Calu3 (cell line): ENCODE measurements around the gene PIP4K2C. TPM values are rescaled to one million over a fixed set of nuclear protein-coding genes. Genes with fewer than 3 reads are reported as not detected.

ENCODE experiments used
- BruUV-seq: library from RNA; stranded (reverse); fragments of 400-500 nt; replicated peaks from 2 replicates; lab custom pipeline; 2021; lab: Mats Ljungman, UMichigan
- CTCF ChIA-PET: fragments of 300-600 bp; sonication (Branson Sonifier 250); formaldehyde crosslinking; loops from one replicate; lab custom pipeline; 2022; ENCODE audit warnings: antibody characterized with exemption; lab: Charles Lee
- DNase-seq: peaks from one replicate; pipeline ENCODE4 v3.0.0; 2022
- H3K27ac Mint-ChIP-seq: one replicate; pipeline ENCODE4 v1.8.0; 2022; ENCODE audit warnings: mixed read lengths; ENCODE audit not compliant: unreplicated experiment
- H3K27me3 Mint-ChIP-seq: one replicate; pipeline ENCODE4 v1.8.0; 2022; ENCODE audit warnings: mixed read lengths; ENCODE audit not compliant: unreplicated experiment
- H3K36me3 Mint-ChIP-seq: one replicate; pipeline ENCODE4 v1.8.0; 2022; ENCODE audit warnings: mild to moderate bottlenecking, moderate library complexity, mixed read lengths; ENCODE audit not compliant: insufficient read depth, unreplicated experiment
- H3K4me1 Mint-ChIP-seq: one replicate; pipeline ENCODE4 v1.8.0; 2022; ENCODE audit warnings: mild to moderate bottlenecking, low read depth, mixed read lengths; ENCODE audit not compliant: unreplicated experiment
- H3K4me3 Mint-ChIP-seq: one replicate; pipeline ENCODE4 v1.8.0; 2022; ENCODE audit warnings: mild to moderate bottlenecking, low read depth, moderate library complexity, mixed read lengths; ENCODE audit not compliant: unreplicated experiment
- H3K9me3 Mint-ChIP-seq: one replicate; pipeline ENCODE4 v1.8.0; 2022; ENCODE audit warnings: low read depth, mixed read lengths; ENCODE audit not compliant: unreplicated experiment
- intact Hi-C: fragments of 100-400 bp; cut with micrococcal nuclease; formaldehyde crosslinking; loops from one replicate; pipeline ENCODE4 v1.10.0; 2022; ENCODE audit not compliant: unreplicated experiment
- total RNA-seq: library from RNA; stranded (reverse); gene quantifications from 2 replicates; pipeline ENCODE4 v1.2.3, GENCODE V29; 2022
- TF ChIP-seq, protein P1 (sequence below): fragments of 200-600 bp; IDR thresholded peaks from one replicate; pipeline ENCODE4 v1.8.0; 2022; ENCODE audit warnings: antibody characterized with exemption; ENCODE audit not compliant: unreplicated experiment

Gene PIP4K2C
- total RNA-seq, 1 experiment from 2014 or later = 66.3 TPM

DNA sequence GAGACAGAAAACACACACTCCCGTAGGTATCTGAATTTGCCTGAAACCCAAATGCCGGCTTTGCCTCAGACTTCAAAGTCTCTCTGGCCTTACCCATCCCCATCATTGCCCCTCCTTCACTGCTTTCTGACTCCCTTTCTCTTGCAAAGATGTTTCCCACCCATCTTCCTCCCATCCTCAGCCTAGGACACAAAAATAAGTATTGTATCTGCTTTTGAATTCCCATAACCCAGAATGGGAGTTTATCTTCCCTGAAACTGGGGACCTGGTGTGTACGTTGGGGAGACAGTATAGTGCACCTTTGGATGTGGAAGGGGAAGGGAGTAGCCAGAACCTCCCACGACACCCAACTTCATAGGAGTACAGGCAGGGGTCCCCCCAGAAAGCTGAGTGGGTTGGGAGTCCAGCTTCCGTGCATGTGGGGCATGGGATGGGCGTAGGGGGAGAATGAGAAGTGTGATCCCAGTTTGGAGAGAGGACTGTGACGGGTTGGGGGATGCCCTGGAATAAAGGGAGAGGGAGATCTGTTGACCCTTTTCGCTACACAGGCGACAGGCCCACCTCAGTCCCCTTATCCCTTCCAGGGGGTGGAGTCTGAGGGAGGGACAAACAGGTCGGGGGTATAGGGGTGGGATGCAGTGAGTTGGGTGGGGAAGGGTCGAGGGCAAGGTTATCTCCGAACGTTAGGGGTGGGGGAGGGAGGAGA is 41.6 kb upstream of the PIP4K2C start:
- Mint-ChIP-seq H3K27ac (no peak overlapping the region), H3K4me3 (no peak overlapping the region)

DNA sequence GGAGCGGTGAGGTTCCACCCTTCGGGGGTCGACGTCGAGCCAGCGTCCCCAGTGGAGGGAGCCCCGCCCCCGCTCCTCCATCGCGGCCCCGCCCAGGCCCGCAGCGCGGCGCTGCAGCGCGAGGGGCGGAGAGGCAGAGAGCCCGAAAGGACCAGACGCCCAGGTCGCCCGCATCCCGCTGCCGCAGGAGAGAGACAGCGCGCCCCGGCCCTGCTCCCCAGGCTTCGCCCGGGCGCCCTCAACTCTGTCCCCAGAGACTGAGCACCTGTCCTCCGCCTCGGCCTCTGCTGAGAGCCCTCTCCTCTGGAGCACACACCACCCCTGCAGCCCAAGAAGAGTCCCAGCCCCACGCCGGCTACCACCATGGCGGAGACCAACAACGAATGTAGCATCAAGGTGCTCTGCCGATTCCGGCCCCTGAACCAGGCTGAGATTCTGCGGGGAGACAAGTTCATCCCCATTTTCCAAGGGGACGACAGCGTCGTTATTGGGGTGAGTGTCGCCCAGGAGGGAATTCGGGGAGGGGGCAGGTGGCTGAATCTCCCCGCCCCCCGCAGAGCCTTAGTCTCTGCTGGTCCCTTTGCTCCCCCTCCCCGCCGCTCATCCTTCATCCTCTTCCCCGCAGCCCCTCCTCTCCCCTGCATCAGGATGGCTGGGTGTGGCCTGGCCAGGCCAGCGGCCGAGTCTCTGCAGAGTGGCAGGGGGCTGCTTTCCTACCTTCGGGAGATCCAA is 40.9 kb upstream of the PIP4K2C start, which contains the start of gene KIF5A:
Gene KIF5A (plus strand): TSS at position 136 of the 732 bp plus-strand sequence. CDS start 228 bp downstream, at position 364.
- no peaks in the 10 kb centered on the region for H3K9me3 Mint-ChIP-seq
- CTCF ChIA-PET = no interaction called here
- no peak within 1 kb of the TSS for H3K27ac Mint-ChIP-seq
- H3K36me3 Mint-ChIP-seq = peaks cover 23% of the 10 kb centered on the region
- H3K4me3 Mint-ChIP-seq = no peak within 1 kb of the TSS
- H3K4me1 Mint-ChIP-seq = peaks cover 28% of the 10 kb centered on the region
- TF ChIP-seq, protein P1, sequence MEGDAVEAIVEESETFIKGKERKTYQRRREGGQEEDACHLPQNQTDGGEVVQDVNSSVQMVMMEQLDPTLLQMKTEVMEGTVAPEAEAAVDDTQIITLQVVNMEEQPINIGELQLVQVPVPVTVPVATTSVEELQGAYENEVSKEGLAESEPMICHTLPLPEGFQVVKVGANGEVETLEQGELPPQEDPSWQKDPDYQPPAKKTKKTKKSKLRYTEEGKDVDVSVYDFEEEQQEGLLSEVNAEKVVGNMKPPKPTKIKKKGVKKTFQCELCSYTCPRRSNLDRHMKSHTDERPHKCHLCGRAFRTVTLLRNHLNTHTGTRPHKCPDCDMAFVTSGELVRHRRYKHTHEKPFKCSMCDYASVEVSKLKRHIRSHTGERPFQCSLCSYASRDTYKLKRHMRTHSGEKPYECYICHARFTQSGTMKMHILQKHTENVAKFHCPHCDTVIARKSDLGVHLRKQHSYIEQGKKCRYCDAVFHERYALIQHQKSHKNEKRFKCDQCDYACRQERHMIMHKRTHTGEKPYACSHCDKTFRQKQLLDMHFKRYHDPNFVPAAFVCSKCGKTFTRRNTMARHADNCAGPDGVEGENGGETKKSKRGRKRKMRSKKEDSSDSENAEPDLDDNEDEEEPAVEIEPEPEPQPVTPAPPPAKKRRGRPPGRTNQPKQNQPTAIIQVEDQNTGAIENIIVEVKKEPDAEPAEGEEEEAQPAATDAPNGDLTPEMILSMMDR = no peak
- BruUV-seq = no TSS peak
- DNase-seq = no peak
- H3K27me3 Mint-ChIP-seq = peaks cover 76% of the 10 kb centered on the region
- intact Hi-C loops = no loop called here

More for the DNA sequence above, 41.6 kb upstream of the PIP4K2C start:
- H3K9me3 Mint-ChIP-seq = no peaks in the 10 kb centered on the region
- H3K36me3 Mint-ChIP-seq = peaks cover 23% of the 10 kb centered on the region
- BruUV-seq = no TSS peak
- no peak for DNase-seq
- intact Hi-C loops = no loop called here
- TF ChIP-seq, protein P1 = no peak
- CTCF ChIA-PET = no interaction called here
- H3K27me3 Mint-ChIP-seq = peaks cover 69% of the 10 kb centered on the region
- H3K4me1 Mint-ChIP-seq = peaks cover 33% of the 10 kb centered on the region

DNA sequence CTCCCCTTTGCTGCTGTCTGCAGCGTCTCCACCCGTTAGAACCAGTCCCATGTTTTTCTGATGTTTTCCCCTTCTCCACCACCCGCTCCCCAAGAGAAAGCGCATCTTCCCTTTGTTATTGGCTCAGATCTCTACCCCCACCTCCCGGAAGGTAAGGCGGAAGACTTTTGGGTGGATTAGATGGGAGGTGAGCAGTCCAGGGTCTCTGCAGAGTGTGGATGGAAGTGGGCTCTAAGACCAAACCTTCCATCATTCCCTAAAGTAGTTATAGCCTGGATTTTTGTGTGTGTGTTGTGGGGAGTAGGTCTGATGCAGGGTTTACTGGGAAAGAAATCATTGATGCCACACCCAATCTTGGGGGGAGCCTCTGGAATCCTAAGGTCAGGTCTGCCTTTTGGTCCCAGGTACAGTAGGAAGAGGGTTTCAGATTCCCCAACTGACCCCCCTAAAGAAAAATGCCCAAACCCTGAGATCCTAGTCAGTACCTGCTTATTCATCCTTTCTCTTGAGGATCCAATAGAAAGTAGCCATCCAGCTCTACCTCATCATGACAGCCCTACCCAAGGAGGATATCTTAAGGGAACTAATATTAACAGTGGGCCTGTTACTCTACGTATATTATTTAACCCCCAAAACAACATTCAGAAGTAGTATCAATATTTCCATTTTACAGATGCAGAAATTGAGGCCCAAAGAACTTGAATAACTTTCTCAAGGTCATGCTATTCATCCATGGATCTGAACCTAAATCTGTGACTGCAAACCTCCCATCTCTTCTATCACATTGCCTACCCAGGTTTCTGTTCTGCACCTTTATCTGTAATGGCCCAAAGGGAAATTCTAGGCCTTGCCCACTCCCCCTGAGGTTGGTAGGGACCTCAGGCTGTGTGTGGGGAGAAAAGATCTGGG is 40.1 kb upstream of the PIP4K2C start:
- H3K4me1 Mint-ChIP-seq = peaks cover 20% of the 10 kb centered on the region
- BruUV-seq = no TSS peak
- TF ChIP-seq, protein P1 = no peak
- peaks cover 76% of the 10 kb centered on the region for H3K27me3 Mint-ChIP-seq
- no peak overlapping the region for H3K4me3 Mint-ChIP-seq
- no peak for DNase-seq
- peaks cover 15% of the 10 kb centered on the region for H3K36me3 Mint-ChIP-seq
- H3K9me3 Mint-ChIP-seq = no peaks in the 10 kb centered on the region
- CTCF ChIA-PET = no interaction called here
- no peak overlapping the region for H3K27ac Mint-ChIP-seq
- intact Hi-C loops = no loop called here

DNA sequence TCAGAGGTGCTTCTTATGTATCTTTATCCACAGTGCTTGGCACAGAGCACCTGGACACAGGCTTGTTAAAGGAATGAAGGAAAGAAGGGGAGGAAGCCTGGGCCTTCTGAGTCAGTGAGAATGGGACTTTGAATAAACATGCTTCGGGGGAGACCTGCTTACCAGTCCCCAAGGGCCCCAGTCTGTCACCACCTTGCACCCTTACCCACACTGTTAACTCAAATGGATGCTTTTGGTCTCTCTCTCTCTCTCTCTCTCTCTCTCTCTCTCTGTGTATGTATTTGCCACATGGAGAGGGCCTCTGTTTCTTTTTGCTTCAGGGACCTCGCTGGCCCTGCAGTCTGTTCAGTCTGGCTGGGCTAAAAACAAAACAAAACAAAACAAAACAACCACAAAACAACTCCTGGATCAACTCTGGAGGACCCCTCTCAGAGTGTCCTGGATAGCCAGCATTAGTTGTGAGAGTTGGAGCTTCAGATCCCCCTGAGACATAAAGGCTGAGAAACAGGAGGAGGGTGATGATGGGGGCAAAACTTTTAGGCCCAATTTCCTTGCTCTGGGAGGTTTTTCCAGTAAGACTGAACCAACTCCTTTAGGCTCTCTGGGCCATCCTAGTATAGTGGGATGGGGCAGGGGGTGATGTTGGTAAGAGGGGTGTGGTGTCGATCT is 39.2 kb upstream of the PIP4K2C start:
- BruUV-seq = no TSS peak
- DNase-seq = no peak
- H3K27me3 Mint-ChIP-seq = peaks cover 76% of the 10 kb centered on the region

More for the DNA sequence above, 39.2 kb upstream of the PIP4K2C start:
- Mint-ChIP-seq H3K36me3 (peaks cover 6% of the 10 kb centered on the region), H3K4me3 (no peak overlapping the region), H3K9me3 (no peaks in the 10 kb centered on the region), H3K4me1 (peaks cover 20% of the 10 kb centered on the region), H3K27ac (no peak overlapping the region)
- TF ChIP-seq, protein P1 = no peak
- CTCF ChIA-PET = no interaction called here
- intact Hi-C loops = no loop called here
